IPS-20b (cell line): ENCODE data around the gene ZBTB7A.

Experiments used
- H3K27ac ChIP-seq: one replicate; pipeline ENCODE4 v1.5.1; 2013; ENCODE audit warnings: low read length
- H3K27me3 ChIP-seq: 2 replicates; pipeline ENCODE4 v1.6.1; 2013; ENCODE audit warnings: mild to moderate bottlenecking, low read length, inconsistent platforms; ENCODE audit not compliant: insufficient read depth
- H3K36me3 ChIP-seq: 2 replicates; pipeline ENCODE4 v1.6.1; 2013; ENCODE audit warnings: low read depth, mild to moderate bottlenecking, inconsistent platforms, low read length, moderate library complexity; ENCODE audit not compliant: insufficient read depth
- H3K4me1 ChIP-seq: 2 replicates; pipeline ENCODE4 v1.6.1; 2013; ENCODE audit warnings: mild to moderate bottlenecking, control low read depth, inconsistent platforms, low read length, moderate library complexity; ENCODE audit not compliant: insufficient read depth
- H3K4me3 ChIP-seq: 2 replicates; pipeline ENCODE4 v1.5.1; 2013; ENCODE audit warnings: mild to moderate bottlenecking, low read length, inconsistent platforms
- H3K9ac ChIP-seq: 2 replicates; pipeline ENCODE4 v1.6.1; 2013; ENCODE audit warnings: low read depth, mild to moderate bottlenecking, inconsistent platforms, low read length, moderate library complexity
- H3K9me3 ChIP-seq: 2 replicates; pipeline ENCODE4 v1.6.1; 2013; ENCODE audit warnings: mild to moderate bottlenecking, low read depth, low read length, inconsistent platforms; ENCODE audit not compliant: insufficient read depth

The ZBTB7A gene

GRCh38 chr19:3995607-3996006 is 71.1 kb downstream of the ZBTB7A start:
- Histone ChIP-seq H3K9me3 (no peaks in the 10 kb centered on the region), H3K9ac (no peak overlapping the region), H3K4me1 (no peaks in the 10 kb centered on the region), H3K36me3 (no peaks in the 10 kb centered on the region), H3K4me3 (no peak overlapping the region), H3K27ac (no peak overlapping the region), H3K27me3 (no peaks in the 10 kb centered on the region)
